Measurements from ENCODE around the gene PCK2.

Gene PCK2

GRCh38 chr14:24115422-24116127 lies 21.5 kb downstream of the PCK2 start:
- no peak for DNase-seq (ENCODE audit: low read depth)

GRCh38 chr14:24116128-24116814 lies 22.2 kb downstream of the PCK2 start:
- DNase-seq (ENCODE audit: low read depth) = no peak

GRCh38 chr14:24117179-24117578 lies 23.1 kb downstream of the PCK2 start:
- no peak for DNase-seq (ENCODE audit: low read depth)

- DNase-seq (ENCODE audit: low read depth) = no peak
Observed at GRCh38 chr14:24119691-24120090, 25.6 kb downstream of the PCK2 start.

- DNase-seq (ENCODE audit: low read depth) = no peak
Observed at GRCh38 chr14:24121210-24121609, 27.1 kb downstream of the PCK2 start.

GRCh38 chr14:24122416-24122815 lies 28.3 kb downstream of the PCK2 start:
- no peak for DNase-seq (ENCODE audit: low read depth)

- no peak for DNase-seq (ENCODE audit: low read depth)
Observed at GRCh38 chr14:24122898-24123297, 28.8 kb downstream of the PCK2 start.

- DNase-seq (ENCODE audit: low read depth) = no peak
Observed at GRCh38 chr14:24123424-24124417, 29.6 kb downstream of the PCK2 start.

- no peak for DNase-seq (ENCODE audit: low read depth)
Observed at GRCh38 chr14:24126939-24127338, 32.8 kb downstream of the PCK2 start.

GRCh38 chr14:24127673-24128072 lies 33.6 kb downstream of the PCK2 start:
- DNase-seq (ENCODE audit: low read depth) = no peak

GRCh38 chr14:24129410-24129998 lies 35.4 kb downstream of the PCK2 start:
- DNase-seq (ENCODE audit: low read depth) = no peak

- no peak for DNase-seq (ENCODE audit: low read depth)
Observed at GRCh38 chr14:24130380-24130716, 36.2 kb downstream of the PCK2 start, which contains the start of gene FITM1. Gene FITM1, plus strand, starts transcription at chr14:24130659. Its CDS starts 905 bp downstream, at chr14:24131564.

GRCh38 chr14:24130717-24131548 lies 36.8 kb downstream of the PCK2 start:
- DNase-seq (ENCODE audit: low read depth) = no peak

- DNase-seq (ENCODE audit: low read depth) = no peak
Observed at GRCh38 chr14:24131549-24131966, 37.4 kb downstream of the PCK2 start.

GRCh38 chr14:24132061-24132685 lies 38.1 kb downstream of the PCK2 start:
- peak; percentile 16 for DNase-seq (ENCODE audit: low read depth)

- no peak for DNase-seq (ENCODE audit: low read depth)
Observed at GRCh38 chr14:24132976-24133375, 38.9 kb downstream of the PCK2 start.

- DNase-seq (ENCODE audit: low read depth) = no peak
Observed at GRCh38 chr14:24133735-24134134, 39.6 kb downstream of the PCK2 start.

GRCh38 chr14:24135584-24135833 lies 41.4 kb downstream of the PCK2 start:
- no peak for DNase-seq (ENCODE audit: low read depth)

- peak; percentile 92 for DNase-seq (ENCODE audit: low read depth)
Observed at GRCh38 chr14:24135834-24136683, 41.9 kb downstream of the PCK2 start, which contains the start of gene PSME1. Gene PSME1, plus strand, starts transcription at chr14:24136194. Its CDS starts 69 bp downstream, at chr14:24136263.

All from T follicular helper cell (primary cell).